Stimulated activated CD8-positive, alpha-beta memory T cell treated with anti-CD3 and anti-CD28 coated beads, Interleukin-4, amount 100 ng/mL, for 1 hour (primary cell): ENCODE measurements around the gene VSX1.

ENCODE experiments used
- DNase-seq, 2 donors: peaks; one replicate each; pipeline ENCODE4 v3.0.0-alpha.2; 2020; ENCODE audit warnings: low read depth in 2 of 2, low spot score in 1 of 2

VSX1 gene

DNA sequence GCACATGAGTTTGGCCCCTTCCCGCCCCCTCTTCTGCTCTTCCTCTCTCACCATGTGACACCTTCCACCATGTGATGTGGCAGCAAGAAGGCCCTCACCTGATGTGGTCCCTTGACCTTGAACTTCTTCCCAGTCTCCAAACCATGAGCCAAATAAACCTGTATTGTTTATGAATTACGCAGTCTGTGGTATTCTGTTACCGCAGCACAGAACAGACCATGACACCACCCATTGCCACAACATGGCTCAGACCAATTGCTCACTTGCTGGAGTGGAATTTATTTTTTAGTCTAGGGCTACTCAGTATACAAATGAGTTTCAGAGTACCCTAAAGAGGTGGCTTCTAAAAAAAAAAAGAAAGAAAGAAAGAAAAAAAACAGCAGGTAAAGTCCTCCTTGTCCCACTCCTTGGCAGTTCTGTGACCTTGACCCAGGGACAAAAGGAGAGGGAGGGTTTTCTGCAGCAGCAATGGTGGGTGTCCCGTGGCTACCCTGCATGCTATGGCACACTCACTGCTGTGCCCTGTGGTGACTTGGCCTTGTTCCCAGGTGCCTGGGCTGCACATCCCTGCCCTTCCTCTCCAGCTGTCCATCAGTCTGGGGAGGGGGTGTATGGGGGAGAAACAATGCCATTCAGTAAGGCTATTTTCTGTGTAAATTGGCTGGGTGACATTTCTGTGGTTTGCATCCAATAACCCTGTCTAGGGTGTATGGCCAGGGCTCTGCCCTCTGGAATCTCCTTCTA, 5.4 kb upstream of the VSX1 start:
- DNase-seq: no peak

DNA sequence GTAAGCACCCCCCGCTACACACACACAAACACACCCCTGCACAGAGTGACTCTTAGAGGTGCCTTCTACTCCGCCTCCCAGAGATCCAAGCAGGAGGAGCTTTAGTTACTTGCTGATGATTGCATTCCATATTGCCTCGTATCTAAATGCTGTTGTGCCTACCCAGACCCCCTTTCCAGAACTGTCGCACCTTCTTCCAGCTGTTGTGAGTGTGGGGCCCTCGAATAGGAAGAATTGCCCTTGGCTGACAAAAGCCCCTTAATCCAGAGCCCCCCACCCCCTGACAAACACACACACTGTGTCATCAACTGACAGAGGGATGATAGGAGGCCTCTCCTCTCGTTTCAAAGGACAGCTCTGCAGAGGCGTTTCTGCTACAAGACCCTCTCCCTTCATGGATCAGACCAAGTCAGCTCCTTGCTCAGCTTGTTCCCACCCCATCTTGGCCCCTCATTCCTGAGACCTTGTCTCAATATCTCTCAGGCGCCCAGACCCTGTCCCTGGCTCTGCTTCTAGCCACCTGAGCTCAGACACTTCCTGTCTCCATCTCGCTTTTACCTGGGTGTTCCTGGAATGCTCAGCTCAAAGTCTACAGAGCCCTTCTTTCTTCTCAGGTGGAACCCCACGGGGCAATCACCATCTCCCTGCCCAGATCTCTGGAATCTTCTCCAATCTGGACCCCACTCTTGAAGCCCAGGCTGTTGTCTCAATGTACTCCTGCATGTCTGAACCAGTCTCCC, 4.0 kb upstream of the VSX1 start:
- no peak for DNase-seq

DNA sequence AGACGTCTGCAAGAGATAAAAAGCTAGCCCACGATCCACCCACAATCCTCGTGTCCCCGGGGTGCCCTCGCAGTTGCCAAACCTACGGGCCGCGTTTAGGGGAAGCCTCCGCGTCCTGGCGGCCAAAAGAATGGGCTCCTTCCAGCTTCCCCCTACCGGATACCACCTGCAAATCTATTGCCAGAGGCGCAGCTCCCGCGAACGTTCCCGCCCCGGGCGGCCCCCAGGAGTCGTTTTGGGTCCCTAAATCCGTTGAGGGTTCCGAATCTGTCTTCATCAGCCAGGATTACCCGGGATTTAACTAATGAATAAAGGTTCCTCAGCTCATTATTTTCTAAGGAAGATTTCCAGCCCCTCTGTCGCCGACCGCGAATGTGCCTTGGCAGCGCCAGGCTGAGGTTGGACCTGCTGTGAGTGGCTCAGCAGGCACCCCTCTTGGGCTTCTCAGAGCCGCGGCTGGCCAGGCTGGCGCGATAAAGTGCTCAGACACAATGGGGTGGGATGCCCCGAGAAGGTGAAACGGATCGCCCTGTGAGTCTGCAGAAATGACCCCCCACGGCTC, 2.8 kb upstream of the VSX1 start:
- no peak for DNase-seq

DNA sequence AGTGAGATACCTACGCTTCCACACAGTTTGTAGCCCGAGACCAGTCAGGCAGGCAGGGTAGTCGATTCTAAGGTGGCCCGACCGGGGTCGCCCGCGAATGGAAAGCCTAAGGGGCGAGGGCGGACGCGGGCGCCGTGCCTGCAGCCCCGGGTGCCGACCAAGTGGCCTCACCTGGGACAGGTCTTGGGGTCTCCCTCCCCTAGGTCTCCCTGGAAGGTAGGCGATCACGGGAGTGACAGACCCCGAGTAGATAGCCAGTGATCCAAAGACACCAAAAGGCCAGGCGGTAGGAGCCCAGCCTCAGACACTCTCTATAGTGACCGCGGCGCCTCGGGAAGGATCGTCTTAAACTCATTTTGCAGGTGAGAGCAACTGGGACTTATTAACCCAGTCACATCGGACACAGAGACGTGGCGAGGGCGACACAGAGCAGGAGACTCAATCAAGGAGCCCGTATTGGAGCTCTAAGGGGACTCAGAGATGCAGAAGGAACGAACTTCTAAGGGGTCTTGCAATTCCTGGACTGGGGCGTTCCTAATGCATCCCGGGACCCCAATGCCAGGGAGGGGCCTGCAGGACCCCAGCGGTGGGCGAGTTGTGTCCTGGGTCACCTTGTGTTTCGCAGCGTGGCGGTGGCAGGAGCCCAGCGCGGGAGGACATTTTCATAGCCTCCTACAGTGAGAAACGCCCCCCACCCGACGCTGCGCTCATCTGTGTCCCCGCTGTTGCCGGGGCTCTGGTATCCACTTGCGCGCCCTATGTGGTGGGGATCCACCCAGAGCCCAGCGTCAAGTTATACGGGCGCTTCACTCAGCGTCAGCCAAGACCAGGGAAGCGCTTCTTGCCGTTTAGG, 2.1 kb upstream of the VSX1 start:
- DNase-seq: no peak

DNA sequence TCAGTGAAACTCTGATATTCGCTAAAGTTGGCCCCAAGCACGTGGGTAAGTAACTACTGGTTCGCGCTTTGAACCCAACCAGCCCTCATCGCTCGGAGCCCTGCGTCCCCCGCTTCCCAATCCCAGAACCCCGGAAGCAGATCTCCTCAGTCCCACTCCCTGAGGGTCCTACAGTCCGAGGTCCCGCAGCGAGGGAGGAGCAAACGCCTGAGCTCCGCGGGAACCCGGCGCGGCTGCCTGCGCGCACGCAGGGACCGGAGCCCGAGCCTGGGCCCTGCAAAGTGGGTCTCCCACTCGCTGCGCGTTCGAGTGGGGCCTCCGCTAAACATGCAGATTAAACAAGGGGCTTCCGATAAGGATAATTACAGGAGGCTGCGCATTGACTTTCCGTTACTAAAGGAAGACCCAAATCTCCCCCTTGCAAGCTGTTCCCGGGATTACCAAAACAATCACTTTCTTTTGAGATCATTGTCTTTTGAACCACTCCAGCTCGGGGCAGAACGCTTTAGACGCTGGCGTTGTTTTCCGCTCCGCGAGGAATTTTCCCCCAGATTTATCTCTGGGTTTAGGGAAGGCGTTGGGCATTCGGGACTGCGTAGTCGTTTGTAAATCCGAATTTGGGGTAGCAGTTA, 1.3 kb upstream of the VSX1 start:
- no peak for DNase-seq

DNA sequence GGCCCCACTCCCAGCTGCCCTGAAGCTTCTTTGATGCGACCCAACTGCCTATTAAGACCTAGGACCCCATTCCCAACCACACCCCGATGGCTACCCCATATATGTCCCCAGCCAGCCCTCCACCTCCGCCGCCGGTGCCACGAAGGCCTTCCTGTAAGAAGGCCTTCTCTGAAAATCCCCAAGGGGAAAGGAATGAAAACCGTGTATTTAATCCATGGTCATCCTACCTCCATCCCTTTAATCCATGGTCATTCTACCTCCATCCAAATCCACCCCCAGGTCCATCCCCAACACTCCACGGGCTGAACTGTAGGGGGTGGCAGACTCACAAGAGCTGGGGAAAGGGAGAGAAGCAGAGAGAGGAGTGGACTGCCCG, 545 bp upstream of the VSX1 start:
- no peak for DNase-seq

DNA sequence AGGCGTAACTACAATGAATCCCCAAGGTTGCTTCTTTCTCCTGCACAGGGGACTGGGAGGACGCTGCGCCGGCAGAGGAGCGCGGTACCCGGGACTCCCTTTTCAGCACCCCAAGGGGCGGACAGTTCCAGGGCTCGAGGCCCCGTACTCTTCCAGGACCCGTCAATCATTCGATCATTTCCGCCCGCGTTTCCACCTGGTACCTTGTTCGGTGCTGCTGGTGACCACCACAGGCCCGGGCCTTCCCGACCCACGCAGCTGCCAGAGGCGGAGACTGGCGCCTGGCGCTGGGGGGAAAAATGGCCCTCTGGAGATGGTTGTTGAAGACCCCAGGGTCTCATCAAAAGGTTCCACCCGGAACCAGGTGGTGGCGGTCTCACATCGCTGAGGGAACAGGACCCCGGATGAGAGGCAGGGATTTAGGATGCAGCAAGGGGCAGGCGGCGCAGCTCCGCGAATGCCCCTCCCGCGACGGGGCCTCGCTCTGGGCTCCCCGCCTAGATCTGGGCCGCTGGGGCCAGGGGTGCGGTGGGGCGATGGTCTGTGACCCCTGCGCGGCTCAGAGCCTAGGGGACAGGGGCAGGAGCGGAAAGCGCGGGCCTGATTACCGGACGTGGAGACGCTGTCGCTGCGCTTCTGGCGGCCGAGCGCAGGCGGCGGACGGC, 744 bp downstream of the VSX1 start:
- no peak for DNase-seq

DNA sequence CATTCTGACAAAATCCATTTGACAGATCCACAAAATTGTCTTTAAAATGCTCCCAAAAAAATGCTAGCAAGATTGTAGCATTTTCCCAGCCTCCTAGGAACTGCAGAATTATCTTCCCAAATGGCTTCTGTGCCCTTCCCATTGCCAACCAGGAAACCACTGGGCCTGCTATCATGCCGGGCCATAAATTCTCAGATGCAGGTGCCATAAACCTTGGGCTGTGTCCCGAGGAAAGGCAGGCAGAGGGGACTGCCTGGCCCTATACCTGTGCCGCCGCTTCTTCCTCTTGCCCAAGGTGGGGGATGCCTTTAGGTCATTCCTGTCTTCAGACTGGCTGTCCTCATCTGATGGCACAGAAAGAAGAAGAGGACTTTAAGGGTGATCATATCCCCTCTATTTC, 2.8 kb downstream of the VSX1 start:
- no peak for DNase-seq

DNA sequence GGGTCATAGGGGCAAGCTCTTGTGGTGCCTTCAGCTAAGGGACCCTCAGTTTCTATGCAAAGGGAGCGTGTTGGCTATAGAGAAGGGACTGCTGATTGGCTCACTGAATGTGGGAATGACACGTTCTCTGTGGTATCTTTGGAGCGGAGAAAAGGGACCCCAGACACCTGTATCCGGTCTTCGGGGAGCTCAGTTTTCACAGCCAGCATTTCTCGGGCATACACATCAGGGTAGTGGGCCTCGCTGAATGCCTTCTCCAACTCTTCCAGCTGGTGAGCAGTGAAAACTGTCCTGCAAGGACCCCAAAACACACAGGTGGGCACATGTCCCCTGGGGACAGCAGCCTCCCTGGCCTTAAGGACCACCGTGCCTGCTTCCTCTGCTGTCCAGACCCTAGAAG, 3.3 kb downstream of the VSX1 start:
- DNase-seq: no peak

DNA sequence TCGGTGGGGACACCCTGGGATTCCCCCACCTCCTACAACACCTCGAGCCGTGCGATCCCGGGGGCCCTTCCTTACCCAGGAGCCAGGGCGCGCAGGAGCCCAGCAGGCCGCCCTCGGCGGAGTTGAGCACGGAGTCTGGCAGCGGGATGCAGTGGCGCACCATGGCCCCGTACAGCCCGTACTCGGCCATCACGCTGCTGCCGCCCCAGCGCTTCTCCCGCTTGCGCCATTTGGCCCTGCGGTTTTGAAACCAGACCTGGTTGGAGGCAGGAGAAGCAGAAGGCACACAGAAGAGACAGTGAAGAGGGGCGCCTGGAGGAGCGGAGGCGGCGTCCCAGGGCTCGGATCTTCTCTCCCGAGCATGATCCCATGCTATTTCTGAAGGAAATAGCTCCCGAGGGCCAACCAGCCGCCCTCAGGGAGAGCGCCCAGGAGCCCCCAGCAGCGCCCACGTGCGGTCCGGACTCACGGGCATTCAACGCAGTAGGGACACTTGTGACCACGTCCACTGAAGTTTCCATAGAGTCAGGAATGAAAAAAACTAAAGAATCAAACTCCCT, 4.3 kb downstream of the VSX1 start:
- DNase-seq: no peak

DNA sequence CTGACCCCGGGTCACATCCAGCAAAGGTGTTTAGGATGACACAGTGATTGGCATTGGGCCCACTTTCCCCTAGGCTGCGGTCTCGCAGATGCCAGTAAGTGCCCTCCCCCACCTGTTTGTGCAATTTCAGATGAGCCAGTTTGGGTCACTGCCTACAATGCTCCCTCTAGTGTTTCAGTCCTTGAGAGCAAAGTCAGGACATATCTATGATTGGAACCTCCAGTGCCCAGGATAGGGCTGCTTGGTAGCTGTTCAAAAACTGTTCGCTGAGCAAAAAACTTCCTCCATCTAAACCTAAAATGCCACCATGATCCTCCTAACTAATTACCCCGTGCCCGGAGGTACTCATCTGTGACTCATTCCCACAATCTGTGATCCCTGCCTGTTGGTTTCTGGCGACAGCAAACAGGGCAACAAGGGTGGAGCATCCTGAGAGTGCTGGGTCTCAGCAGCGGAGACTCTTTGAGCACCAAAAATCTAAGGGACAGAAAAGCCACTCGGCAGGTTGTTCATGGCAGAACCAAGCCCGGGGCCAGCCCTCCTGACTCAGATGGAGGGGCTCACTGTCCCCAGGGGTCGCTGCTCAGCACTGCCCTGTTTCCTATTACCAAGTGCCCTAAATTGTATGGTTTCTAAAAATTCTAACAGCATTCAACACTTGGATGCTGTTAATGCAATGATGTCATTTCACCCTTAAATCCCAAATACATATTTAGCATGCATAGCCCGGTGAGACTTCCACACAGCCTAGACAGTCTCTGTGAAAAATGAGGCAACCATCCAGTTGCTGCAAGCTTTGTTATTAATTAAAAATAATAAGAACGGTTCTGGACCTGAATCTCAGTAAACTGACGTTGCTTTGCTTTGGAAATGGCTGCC, 5.0 kb downstream of the VSX1 start:
- no peak for DNase-seq

DNA sequence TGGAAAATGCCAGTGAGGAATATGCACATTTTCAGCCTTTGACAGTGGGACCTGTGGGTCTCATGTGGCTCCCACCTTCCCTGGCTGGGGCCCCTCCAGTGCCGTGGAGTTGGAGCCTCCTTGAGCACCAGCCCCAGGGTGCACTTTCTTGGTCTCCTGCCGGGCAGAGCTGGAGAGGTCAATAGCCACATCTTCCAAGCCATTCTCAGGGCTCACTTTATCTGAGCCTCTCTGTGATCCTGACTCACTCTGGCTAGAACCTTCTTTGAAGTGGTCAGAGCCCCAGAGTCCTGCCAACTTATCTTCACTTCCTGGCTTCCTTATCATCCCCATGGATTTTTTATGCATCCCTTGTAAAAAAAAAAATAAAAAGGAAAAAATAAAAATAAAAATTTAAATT, 5.7 kb downstream of the VSX1 start:
- DNase-seq: no peak

DNA sequence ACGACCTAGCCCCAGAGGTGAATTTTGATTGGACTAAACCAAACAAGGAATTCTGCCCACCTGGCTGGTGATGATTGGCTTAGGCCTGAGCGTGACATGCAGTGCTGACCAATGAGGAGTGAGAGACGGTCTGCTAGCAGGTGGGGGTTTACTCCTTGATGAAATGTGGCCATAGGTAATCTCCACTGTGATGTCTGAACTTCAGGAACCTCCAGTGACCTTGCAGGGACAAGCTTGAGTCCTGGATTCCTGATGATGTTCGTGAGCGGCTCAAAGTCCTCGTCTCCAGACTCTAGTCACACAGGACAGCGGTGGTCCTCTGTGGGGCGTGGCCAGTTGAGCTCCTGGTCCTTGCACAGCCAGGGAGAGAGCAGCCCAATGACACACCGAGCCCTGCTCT, 8.4 kb downstream of the VSX1 start:
- no peak for DNase-seq

DNA sequence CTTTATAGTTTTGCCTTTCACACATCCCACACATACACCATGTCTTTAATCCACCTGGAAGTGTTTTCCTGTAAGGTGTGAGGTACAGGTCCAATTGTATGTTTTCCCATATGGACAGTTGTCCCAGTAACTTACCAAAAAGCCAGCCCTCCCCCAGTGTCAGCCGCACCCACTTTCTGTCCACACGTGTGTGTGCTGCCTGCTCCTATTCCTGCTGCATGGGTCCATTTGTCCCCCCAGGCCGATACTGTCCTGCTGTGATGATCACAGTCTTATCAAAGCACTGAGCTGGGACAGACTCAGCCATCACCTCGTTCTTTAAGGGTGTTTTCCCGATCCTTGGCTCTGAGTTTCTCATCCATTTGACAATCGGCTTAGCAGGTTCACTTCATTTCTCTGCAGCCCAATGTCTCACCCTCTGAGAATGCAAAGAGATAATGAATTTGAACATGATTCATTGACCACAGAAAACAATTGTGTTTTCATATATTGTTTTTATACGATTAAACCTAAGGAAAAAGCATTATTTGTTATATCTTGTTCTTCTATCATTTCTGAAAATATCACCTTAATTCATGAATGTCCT, 9.6 kb downstream of the VSX1 start:
- DNase-seq: no peak

DNA sequence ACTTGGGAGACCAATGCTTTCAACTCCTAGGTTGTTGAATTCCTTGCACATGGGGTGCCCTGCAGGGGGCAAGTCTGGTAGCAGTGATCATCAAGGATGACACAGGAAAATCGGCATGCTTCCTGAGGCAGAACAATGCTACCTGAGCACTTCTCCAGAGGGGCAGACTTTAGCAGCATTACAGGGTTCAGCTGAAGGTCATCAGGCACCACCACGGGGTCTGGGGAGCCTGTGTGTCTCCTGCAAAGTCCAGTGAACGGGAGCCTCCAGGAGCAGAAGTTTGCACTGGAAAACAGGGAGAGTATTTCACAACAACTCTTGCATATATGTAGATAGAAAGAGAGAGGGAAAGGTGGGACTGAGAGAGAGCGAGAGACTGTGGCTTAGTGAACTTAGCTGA, 10.2 kb downstream of the VSX1 start:
- no peak for DNase-seq

DNA sequence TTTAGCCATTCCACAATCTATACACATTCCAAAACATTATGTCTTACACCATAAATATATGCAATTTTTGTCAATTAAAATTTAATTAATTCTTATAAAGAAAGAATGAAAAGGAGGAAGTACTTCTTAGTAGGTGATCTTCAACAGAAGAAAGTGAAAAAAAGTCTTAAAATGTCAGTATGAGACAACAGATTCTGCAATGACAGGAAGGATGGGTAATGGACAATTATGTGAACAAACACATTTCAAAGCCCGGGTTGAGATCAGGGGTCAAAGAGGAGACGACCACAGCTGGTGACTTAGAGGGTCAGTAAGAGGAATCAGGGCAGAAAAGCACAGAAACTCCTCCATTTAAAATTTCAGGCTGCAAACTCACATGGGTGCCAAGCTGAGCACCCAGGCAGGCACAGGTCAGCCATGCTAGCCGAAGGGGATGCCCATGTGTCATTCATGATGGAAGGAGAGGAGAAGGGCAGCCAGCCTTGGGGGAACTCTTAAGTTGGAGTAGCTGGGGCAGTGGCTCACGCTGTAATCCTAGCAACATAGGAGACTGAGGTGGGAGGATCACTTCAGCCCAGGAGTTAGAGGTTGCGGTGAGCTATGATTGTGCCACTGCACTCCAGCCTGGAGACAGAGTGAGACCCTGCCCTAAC, 11.0 kb downstream of the VSX1 start:
- no peak for DNase-seq

DNA sequence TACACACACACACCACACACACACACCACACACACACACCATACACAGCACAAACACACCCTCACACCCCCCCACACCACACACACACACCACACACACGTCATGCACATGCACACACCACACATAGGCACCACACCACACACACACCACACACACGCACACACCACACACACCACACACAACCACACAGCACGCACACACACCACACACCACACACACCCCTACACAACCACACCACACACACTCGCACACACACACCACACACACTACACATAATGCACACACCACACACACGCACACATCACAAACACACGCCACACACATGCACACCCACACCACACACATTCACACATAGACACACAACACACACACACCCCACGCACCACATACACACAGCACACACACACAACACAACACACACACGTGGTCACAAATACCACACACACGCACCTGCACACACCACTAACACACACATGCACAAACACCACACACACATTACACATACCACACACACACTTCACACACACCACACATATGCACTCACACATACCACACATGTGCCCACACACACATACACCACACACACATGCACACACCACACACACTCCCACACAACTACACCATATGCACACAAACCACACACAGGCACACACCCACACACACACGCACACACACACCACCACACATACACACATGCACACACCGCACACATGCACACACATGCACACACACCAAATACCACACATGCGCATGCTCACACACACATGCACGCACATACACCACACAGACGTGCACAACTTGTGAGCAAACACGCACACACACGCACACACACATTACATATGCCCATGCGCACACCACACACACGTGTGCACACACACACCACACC, 14.6 kb downstream of the VSX1 start:
- no peak for DNase-seq

DNA sequence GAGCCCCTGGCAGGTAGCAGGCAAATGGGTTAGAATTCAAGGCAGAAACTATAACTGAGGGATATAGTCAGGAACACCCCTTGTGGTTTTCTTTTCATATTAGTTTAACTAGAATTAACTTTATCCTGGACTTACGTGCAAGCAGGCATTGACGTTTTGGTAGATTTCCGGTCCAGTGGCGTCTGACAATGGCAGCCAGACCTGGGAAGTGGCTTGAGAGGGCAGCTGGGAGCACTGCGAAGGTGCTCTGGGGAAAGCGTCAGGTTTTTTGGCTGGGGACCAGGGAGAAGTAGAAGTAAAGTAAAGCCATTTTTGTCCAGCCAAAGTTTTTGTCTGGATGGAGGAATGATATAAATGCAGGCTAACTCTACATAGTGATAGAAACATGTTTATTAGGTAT, 15.6 kb downstream of the VSX1 start:
- no peak for DNase-seq
